Lung microvascular endothelial cell (primary cell): ENCODE results near the gene NUP210L. TPM values are rescaled to one million over a fixed set of nuclear protein-coding genes. Genes with fewer than 3 reads are reported as not detected.

Source experiments
- DNase-seq, 2 donors: peaks; one replicate each; pipeline versions ENCODE4 v3.0.0 to v3.0.0-alpha.2; 2010; ENCODE audit warnings: low read depth in 2 of 2
- total RNA-seq: library from RNA; depleted of rRNA; stranded (reverse); fragments of >200 nt; gene quantifications from 2 replicates; pipeline ENCODE4 v1.2.1, GENCODE V29; 2014

NUP210L gene
- total RNA-seq, 1 donor from 2014 or later = 0.20 TPM

DNA sequence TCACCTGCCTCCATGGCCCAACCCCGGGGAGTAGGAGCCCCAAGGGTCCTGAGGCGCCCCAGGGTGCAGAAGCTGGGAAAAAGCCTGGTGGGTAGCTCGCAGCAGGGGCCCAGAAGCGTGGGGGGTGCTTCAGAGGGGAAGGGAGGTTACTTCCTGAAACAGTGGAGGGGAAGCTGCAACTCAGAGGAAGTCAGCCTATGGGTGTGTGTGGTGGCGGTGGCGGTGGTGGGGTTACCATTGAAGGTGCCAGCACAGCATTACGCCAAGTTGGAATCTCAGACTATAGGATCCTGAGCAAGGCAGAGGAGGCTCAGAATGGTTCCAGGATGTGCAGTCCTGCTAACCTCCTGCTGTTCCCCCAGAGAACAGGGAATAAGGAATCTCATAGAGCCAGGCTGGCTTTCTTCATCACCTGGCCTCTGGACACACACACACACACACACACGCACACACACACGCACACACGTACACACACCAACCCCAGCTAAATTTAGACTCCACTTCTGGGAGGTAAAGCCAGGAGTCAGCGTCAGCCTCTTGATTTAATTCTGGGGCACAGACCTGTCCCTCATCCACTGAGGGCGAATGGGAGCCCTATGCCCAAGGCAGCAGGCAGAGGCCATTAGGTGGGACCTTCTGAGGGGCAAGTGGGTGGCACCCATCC, 209.6 kb downstream of the NUP210L start:
- peak; percentile 47 to 66 for DNase-seq

DNA sequence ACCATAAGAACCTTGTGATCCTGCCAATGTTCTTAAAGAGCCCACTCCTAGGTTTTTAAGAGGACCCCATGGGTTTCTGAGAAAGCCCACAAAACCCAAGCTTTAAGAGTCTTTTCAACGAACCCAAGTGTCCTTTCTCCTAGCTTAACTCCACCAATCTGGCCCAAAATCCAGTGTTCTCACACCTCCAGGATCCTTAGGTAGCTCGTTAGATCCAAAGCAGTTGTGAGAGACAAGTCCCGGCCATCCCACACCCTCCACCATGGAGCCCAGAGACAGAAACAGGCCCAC, 210.1 kb downstream of the NUP210L start:
- no peak for DNase-seq

DNA sequence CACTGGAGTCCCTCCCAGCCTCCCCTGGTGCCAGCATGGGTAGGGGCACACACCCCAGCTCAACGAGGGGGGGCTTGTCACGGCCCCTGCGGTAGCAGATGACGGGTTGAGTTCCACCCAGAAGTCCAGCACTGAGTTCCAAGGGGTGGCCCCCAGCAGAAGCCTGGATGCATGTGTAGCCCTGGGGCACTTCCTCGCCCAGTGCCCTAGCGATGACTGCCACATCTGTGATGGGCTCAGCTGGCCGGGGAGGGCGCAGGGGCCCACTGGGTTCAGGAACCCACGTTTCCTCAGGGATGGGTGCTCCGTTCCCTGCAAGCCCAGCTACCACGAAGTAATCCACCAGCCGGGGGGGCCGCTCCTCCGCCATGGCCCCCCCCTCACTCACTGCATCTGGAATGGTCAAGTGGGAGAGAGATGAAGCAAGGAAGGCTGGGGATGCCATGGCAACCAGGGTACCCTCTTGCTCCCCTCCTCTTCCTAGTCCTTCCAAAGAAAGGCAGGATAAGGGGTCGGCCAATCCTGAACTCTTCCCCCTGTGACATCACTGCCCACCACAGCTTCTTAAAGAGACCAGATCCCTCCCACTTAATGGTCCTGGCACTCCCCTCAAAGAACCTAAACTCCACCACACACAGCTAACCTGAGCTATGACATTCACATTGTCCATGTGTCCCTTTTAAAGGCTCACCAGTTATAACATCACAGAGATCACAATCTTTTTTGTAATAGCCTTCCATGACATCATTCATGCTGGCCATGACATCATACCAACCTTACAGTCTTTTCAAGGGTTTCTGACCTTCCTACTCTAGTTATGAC, 210.7 kb downstream of the NUP210L start:
- no peak for DNase-seq

DNA sequence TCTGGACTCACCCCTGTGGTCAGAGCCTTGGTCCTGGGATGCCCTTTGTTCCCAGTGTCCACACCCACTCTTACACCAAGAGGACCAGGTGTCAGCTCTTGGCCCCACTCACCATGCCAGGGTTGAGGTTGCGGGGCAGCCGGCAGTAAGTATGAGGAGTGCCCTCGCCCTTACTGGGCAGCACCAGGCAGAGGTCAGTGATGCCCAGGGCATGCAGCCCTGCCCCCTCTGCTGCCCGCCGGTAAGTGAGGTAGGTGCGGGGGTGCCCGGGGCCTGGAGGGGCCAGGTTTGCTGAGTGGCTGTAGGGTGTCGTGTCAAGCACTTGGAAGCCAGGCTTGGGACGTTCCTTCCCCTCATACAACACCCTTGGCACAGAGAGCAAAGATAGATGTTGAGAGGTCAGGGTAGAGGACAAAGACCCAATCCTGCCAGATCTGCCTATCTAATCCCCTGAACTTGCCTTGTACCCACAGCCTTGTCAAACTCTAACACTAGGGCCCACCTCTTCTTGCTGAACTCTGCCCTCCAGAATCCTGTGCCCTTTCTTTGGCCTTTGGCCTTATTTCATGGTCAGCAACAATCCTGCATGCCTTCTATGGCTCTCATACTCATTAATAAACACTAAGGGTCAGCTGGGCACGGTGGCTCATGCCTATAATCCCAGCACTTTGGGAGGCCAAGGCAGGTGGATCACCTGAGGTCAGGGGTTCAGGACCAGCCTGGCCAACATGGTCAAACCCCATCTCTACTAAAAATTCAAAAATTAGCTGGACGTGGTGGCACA, 211.9 kb downstream of the NUP210L start:
- DNase-seq = no peak

Other genes with a start within 250 kb of the NUP210L start
- gene GATAD2B, start 232.1 kb downstream of the NUP210L start, total RNA-seq = 3.5 and 4.2 TPM in 2 replicates
- 5.7 and 12.3 TPM in 2 replicates for gene DENND4B, start 208.4 kb downstream of the NUP210L start, total RNA-seq
- gene CRTC2, start 196.5 kb downstream of the NUP210L start, total RNA-seq = 2.0 and 4.6 TPM in 2 replicates
- gene SLC39A1, start 191.5 kb downstream of the NUP210L start, total RNA-seq = 80.0 and 117 TPM in 2 replicates
- gene CREB3L4, start 187.2 kb downstream of the NUP210L start, total RNA-seq = 5.0 and 5.7 TPM in 2 replicates
- gene JTB, start 177.4 kb downstream of the NUP210L start, total RNA-seq = 85.2 and 118 TPM in 2 replicates
- gene RAB13, start 168.7 kb downstream of the NUP210L start, total RNA-seq = 36.8 and 45.2 TPM in 2 replicates
- gene RPS27, start 164.3 kb downstream of the NUP210L start, total RNA-seq = 1,667 and 3,062 TPM in 2 replicates
- 297 and 300 TPM in 2 replicates for gene TPM3, start 37.0 kb upstream of the NUP210L start, total RNA-seq
- gene CFAP141, start 51.3 kb upstream of the NUP210L start, total RNA-seq = not detected in 2 replicates
- 30.1 and 34.3 TPM in 2 replicates for gene UBAP2L, start 65.9 kb upstream of the NUP210L start, total RNA-seq
- gene HAX1, start 117.6 kb upstream of the NUP210L start, total RNA-seq = 61.9 and 107 TPM in 2 replicates
- gene AQP10, start 166.0 kb upstream of the NUP210L start, total RNA-seq = under 0.01 TPM in 1 of 2 replicates, not detected in the other
- gene ATP8B2, start 170.5 kb upstream of the NUP210L start, total RNA-seq = 38.4 and 54.4 TPM in 2 replicates